ENCODE results near the gene CNN2.

DNA sequence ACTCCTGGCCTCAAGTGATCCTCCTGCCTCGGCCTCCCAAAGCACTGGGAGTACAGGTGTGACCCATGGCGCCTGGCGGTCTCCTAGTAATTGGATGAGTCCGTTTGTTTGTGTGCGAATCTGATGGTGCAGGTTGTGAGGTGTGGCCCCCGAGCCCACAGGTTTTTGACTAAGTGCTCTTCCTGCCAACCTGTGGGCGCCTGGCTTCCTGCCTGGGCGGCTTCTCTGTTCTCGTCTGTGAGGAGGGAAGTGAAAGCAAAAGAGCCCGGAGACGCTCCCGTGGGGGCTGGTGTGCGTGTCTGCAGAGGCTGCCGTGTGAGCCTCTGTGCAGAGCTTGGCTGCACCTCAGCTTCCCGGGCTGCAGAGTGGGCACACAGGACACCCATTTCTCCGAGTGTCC is 50.5 kb downstream of the CNN2 start:
- TF ChIP-seq POLR2A (IDR thresholded peaks at IDR 0.05) = no peak
- TF ChIP-seq, protein P1, sequence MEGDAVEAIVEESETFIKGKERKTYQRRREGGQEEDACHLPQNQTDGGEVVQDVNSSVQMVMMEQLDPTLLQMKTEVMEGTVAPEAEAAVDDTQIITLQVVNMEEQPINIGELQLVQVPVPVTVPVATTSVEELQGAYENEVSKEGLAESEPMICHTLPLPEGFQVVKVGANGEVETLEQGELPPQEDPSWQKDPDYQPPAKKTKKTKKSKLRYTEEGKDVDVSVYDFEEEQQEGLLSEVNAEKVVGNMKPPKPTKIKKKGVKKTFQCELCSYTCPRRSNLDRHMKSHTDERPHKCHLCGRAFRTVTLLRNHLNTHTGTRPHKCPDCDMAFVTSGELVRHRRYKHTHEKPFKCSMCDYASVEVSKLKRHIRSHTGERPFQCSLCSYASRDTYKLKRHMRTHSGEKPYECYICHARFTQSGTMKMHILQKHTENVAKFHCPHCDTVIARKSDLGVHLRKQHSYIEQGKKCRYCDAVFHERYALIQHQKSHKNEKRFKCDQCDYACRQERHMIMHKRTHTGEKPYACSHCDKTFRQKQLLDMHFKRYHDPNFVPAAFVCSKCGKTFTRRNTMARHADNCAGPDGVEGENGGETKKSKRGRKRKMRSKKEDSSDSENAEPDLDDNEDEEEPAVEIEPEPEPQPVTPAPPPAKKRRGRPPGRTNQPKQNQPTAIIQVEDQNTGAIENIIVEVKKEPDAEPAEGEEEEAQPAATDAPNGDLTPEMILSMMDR (IDR thresholded peaks at IDR 0.05) = no peak

Measured in body of pancreas (tissue), 4 donors.